Measurements from ENCODE around the gene EARS2. TPM values are rescaled to one million over a fixed set of nuclear protein-coding genes. Genes with fewer than 3 reads are reported as not detected.
"Not testable (repeated sequence)": the region's sequence is repeated elsewhere in the genome, so short reads cannot be mapped to it uniquely, and the experiment has no call there.

Gene EARS2
- total RNA-seq (2014; rRNA removed), result 28.8 and 31.4 TPM in 2 replicates
- polyA plus RNA-seq (2012), result 13.8 TPM

GRCh38 chr16:23556881-23557778 is at the start of gene EARS2, which contains the start of gene UBFD1:
Gene EARS2, minus strand, starts transcription at chr16:23557350. Its CDS starts 7 bp downstream, at chr16:23557343.
Gene UBFD1, plus strand, starts transcription at chr16:23557727. Its CDS starts 16 bp downstream, at chr16:23557743.
- peak; percentile 98 for DNase-seq (ENCODE audit: low read depth)

GRCh38 chr16:23597003-23597756 is 40.0 kb upstream of the EARS2 start:
- DNase-seq (ENCODE audit: low read depth), result peak; percentile 29

- peak; percentile 80 for DNase-seq (ENCODE audit: low read depth)
These were observed 39.0 kb upstream of the EARS2 start, which contains the start of gene NDUFAB1 for GRCh38 chr16:23595951-23596720. Gene NDUFAB1, minus strand, starts transcription at chr16:23596316. Its CDS starts 26 bp downstream, at chr16:23596290.

- DNase-seq (ENCODE audit: low read depth), result no peak
These were observed 38.2 kb upstream of the EARS2 start for GRCh38 chr16:23595246-23595950.

GRCh38 chr16:23594186-23594585 is 37.0 kb upstream of the EARS2 start:
- no peak for DNase-seq (ENCODE audit: low read depth)

GRCh38 chr16:23590181-23590580 is 33.0 kb upstream of the EARS2 start:
- DNase-seq (ENCODE audit: low read depth), result no peak

- peak; percentile 32 for DNase-seq (ENCODE audit: low read depth)
These were observed 30.6 kb upstream of the EARS2 start for GRCh38 chr16:23587726-23588125.

GRCh38 chr16:23584186-23585076 is 27.3 kb upstream of the EARS2 start:
- DNase-seq (ENCODE audit: low read depth), result no peak

GRCh38 chr16:23583271-23583670 is 26.1 kb upstream of the EARS2 start:
- DNase-seq (ENCODE audit: low read depth), result not testable (repeated sequence)

- DNase-seq (ENCODE audit: low read depth), result no peak
These were observed 24.6 kb upstream of the EARS2 start for GRCh38 chr16:23581764-23582163.

GRCh38 chr16:23580391-23580790 is 23.2 kb upstream of the EARS2 start:
- DNase-seq (ENCODE audit: low read depth), result no peak

GRCh38 chr16:23579371-23579770 is 22.2 kb upstream of the EARS2 start:
- no peak for DNase-seq (ENCODE audit: low read depth)

- no peak for DNase-seq (ENCODE audit: low read depth)
These were observed 21.1 kb upstream of the EARS2 start for GRCh38 chr16:23578101-23578830.

GRCh38 chr16:23577493-23577892 is 20.3 kb upstream of the EARS2 start:
- no peak for DNase-seq (ENCODE audit: low read depth)

- no peak for DNase-seq (ENCODE audit: low read depth)
These were observed 18.7 kb upstream of the EARS2 start for GRCh38 chr16:23575834-23576233.

GRCh38 chr16:23573817-23574216 is 16.7 kb upstream of the EARS2 start:
- no peak for DNase-seq (ENCODE audit: low read depth)

- no peak for DNase-seq (ENCODE audit: low read depth)
These were observed 15.2 kb upstream of the EARS2 start for GRCh38 chr16:23572394-23572793.

GRCh38 chr16:23571895-23572294 is 14.7 kb upstream of the EARS2 start:
- DNase-seq (ENCODE audit: low read depth), result no peak

- DNase-seq (ENCODE audit: low read depth), result no peak
These were observed 14.0 kb upstream of the EARS2 start for GRCh38 chr16:23570992-23571632.
